ENCODE data around the gene NOL9. TPM values are rescaled to one million over a fixed set of nuclear protein-coding genes. Genes with fewer than 3 reads are reported as not detected.

Gene NOL9
- total and polyA plus RNA-seq, 9 of the 15 experiments (the other 6 are each of a cell fraction or from before 2014, with no cell fraction given), result 5.6 to 76.5 (median 47.3) TPM

DNA sequence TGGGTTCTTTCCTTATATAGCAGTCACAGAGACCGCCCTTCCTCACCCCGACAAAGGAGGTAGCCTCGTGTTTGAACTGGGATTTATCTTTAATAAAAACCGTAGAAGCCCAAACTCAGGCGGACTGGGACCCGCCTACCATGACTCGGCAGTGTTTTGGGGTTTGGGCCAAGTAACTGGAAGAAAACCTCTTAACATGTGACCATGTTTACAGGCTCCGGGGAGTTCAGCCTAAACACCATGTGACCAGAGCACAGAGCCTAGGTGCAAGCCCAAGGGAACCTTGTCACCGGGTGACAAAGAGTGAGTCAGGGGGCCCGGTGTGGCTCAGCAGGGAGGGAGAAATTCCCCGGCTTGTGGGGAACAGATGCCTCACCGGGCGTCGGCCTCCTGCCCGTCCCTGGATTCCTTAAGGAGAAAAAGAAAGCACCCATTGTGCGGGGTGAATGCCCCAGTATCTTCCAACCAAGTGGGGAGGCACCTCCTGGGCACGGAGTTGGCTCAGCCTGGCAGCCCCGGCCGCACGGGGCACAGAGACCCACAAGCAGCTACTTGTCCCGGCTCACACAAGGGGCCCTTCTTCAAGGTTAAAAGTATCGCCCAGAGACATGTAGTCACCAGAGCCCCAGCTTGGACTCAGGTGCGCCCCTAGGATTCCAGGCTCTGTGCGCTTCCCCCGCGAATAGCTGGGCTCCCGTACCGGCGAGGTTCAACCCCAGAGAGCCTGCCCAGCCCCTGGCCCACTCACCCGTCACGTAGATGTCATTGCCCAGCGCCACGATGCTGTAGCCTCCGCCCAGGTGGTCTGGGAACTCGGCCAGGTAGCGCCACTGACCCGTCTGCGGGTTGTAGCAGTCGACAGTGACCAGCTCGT, 47.0 kb upstream of the NOL9 start (continued):
- TF ChIP-seq ARID1B (IDR thresholded peaks at IDR 0.05), result peak; percentile 46
- TF ChIP-seq ZNF668 (CRISPR knock-in tag; IDR thresholded peaks at IDR 0.05), result no peak
- TF ChIP-seq POLR2G (IDR thresholded peaks at IDR 0.05; ENCODE audit: low read depth, low read length), result peak; percentile 59
- no peak for TF ChIP-seq STAT5A (IDR thresholded peaks at IDR 0.05; ENCODE audit: borderline replicate concordance, low read length)
- TF ChIP-seq, protein P1, sequence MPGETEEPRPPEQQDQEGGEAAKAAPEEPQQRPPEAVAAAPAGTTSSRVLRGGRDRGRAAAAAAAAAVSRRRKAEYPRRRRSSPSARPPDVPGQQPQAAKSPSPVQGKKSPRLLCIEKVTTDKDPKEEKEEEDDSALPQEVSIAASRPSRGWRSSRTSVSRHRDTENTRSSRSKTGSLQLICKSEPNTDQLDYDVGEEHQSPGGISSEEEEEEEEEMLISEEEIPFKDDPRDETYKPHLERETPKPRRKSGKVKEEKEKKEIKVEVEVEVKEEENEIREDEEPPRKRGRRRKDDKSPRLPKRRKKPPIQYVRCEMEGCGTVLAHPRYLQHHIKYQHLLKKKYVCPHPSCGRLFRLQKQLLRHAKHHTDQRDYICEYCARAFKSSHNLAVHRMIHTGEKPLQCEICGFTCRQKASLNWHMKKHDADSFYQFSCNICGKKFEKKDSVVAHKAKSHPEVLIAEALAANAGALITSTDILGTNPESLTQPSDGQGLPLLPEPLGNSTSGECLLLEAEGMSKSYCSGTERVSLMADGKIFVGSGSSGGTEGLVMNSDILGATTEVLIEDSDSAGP (CRISPR knock-in tag; IDR thresholded peaks at IDR 0.05), result no peak
- TF ChIP-seq NFYB (IDR thresholded peaks at IDR 0.05; ENCODE audit: extremely low read depth, insufficient read length), result no peak
- no peak for TF ChIP-seq KHSRP (IDR thresholded peaks at IDR 0.05)
- TF ChIP-seq JUNB (CRISPR knock-in tag; conservative IDR thresholded peaks at IDR 0.05), result peak; percentile 44; the same call in 1 of the 2 replicates
- TF ChIP-seq NUFIP1 (IDR thresholded peaks at IDR 0.05; ENCODE audit: partially characterized antibody), result no peak
- peak; percentile 95 for TF ChIP-seq C11orf30 (IDR thresholded peaks at IDR 0.05; ENCODE audit: low read depth)
- no peak for TF ChIP-seq ZBTB26 (CRISPR knock-in tag; IDR thresholded peaks at IDR 0.05)
- TF ChIP-seq HNRNPLL (IDR thresholded peaks at IDR 0.05; ENCODE audit: low read depth, low read length, poor library complexity, severe bottlenecking), result no peak
- TF ChIP-seq GABPB1 (CRISPR knock-in tag; IDR thresholded peaks at IDR 0.05), result peak; percentile 15; the same call in 1 of the 2 replicates
- no peak for TF ChIP-seq U2AF1 (optimal IDR thresholded peaks at IDR 0.05; ENCODE audit: low read depth, low read length)
- TF ChIP-seq, protein P2, sequence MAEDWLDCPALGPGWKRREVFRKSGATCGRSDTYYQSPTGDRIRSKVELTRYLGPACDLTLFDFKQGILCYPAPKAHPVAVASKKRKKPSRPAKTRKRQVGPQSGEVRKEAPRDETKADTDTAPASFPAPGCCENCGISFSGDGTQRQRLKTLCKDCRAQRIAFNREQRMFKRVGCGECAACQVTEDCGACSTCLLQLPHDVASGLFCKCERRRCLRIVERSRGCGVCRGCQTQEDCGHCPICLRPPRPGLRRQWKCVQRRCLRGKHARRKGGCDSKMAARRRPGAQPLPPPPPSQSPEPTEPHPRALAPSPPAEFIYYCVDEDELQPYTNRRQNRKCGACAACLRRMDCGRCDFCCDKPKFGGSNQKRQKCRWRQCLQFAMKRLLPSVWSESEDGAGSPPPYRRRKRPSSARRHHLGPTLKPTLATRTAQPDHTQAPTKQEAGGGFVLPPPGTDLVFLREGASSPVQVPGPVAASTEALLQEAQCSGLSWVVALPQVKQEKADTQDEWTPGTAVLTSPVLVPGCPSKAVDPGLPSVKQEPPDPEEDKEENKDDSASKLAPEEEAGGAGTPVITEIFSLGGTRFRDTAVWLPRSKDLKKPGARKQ (CRISPR knock-in tag; IDR thresholded peaks at IDR 0.05), result no peak
- TF ChIP-seq CTCF (IDR thresholded peaks at IDR 0.05 in 2 of 3, conservative IDR thresholded peaks at IDR 0.05 in 1 of 3; ENCODE audit: insufficient read depth in 2 of 3, low read depth in 1 of 3, low read length in 3 of 3), result 0 out of 6 replicates have a peak, but pooled peaks of 1 of the 3 experiments have one; percentile 21
- no peak for TF ChIP-seq CBX5 (IDR thresholded peaks at IDR 0.05; ENCODE audit: borderline replicate concordance, low read depth)
- TF ChIP-seq ZNF121 (CRISPR knock-in tag; conservative IDR thresholded peaks at IDR 0.05), result no peak
- no peak for TF ChIP-seq YBX1 (IDR thresholded peaks at IDR 0.05)
- no peak for TF ChIP-seq ZNF384 (IDR thresholded peaks at IDR 0.05; ENCODE audit: low read depth, low read length)
- no peak for TF ChIP-seq SIN3B (IDR thresholded peaks at IDR 0.05; ENCODE audit: low read depth)
- no peak for TF ChIP-seq KDM1A (IDR thresholded peaks at IDR 0.05)
- TF ChIP-seq NR1H2 (CRISPR knock-in tag; IDR thresholded peaks at IDR 0.05), result no peak
